Measurements from ENCODE around the gene TMC1.
"Not testable (repeated sequence)": the region's sequence is repeated elsewhere in the genome, so short reads cannot be mapped to it uniquely, and the experiment has no call there.

The TMC1 gene

DNA sequence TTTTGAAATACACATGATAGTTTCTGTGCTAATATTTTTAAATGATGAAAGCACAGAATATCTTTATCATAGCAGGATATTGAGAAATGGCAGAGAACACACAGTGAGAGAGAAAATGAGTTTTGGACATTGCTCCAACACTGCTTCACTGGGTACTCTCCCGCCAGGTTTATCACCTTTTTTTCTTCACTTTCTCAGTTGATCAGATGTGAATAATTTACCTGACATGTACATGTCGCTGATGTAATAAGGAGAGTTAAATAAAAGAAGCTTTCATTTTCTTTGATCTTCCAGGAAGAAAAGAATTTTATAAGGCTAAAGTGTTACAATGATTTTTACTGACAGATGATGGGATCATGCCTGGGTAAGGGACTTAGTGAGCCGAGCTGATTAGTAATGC is 297.0 kb downstream of the TMC1 start:
- no peak for DNase-seq (ENCODE audit: low read depth in 2 of 2)

DNA sequence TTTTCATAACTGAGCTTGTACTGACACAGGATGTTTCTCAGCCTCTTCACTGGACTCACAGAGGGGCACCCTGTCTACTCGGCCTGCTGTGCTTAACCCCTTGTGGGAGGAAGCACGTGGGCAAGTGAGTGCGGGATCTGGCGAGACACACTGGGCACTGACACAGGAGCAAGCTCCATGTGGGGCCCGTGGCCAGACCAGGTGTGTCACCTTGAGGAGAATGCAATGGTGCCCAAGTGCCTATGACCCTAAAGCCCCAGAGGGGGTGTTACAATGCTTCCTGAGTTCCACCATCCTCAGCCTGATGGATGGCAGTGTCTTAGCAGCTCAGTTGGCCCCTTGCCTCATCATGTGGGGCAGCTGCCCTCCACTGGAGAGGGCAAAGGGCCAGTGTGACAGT is 302.6 kb downstream of the TMC1 start:
- no peak for DNase-seq (ENCODE audit: low read depth in 2 of 2)

DNA sequence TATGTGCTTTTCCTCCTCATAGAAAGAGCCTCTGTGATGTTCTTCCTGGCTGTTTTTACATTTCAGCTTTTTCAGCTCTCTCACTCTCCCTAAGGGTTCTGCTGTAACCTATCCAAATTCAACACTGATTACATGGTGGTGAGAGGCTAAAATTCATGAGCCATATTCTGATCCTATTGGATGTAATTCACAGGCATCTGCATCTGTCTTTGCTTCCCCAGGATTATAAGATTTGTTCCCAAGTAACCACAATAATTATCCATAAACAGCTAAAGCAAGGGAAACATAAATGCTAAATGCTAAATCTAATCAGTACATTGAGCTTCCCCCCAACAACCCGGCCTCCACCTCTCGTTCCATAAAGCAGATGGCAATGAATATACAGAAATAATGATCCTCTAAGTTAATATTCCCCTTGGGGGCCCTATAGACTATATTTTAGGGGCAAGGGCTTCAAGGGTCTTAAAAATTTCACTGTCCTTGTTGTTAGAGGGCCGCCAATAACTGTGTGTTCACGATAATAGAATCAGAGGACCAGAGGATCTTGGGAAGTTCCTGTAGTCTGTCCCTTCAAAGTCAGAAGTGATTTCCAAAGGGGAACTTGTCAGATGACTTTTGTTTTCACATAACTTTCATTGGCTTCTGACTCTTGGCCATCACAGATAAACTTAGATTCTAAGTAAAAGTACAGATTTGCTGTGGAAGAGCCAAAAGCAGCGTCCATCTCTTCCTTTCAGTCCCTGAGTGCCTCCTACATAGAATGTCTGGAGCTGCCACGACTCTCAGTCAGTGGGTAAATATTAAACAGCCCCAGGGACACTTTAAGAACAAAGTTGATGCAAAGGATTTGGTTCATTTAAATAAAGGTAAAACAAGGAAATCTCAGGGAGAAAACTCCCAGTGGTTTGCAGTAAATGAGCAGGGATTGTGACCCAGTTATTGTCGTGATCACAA is 305.9 kb downstream of the TMC1 start:
- DNase-seq (ENCODE audit: low read depth in 2 of 2): no peak

DNA sequence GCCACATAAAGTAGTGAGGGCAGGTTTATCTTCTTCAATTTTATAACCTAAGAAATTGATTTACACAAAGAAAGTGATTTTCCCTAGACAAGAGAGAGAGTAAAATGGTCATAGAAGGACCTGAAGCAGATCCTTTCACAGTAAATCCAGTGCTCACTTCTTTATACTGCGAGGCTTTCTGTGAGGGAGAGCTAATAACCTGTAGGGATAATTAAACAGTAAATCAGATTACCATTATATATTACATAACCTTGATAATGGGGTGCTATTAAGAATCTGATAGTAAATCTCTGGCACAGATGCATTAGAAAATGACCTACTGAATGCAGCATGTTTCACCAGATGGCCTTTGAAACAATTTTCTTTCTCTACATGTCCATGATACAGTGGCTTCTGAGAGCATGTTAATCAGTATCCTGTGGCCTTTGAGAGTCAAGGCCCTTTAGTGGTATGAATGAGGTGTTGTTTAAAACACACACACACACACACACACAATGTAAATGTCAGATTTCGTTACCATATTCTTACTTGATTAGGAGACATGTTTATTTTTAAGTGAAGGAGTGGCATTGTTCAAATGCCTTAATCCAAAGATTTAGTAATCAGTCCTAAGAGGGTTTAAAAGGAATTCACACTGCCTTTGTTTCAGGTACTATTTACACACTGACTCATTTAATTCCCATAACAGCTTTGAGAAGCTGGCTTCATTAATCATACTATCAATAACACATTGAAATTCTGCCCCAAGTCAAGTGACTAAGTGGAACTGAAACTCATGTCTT is 306.7 kb downstream of the TMC1 start:
- no peak for DNase-seq (ENCODE audit: low read depth in 2 of 2)

DNA sequence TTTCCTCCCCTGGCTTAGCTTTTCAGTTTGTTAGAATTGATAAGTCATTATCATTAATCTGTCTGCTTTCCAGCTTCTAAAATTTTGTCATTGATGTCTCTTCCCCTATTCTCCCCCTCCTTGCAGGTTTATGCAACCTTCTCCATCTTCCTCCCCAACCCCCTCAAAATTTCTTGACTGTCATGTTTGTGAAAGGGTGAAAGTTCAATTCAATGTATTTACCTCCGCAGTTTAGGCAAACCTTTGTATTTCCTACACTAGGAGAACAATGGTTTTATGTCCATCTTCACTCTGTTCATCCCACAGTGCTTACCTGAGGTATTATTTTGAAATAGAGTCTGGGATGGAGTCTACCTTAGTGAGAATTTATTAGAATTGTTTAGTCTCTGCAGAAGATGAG is 313.6 kb downstream of the TMC1 start:
- no peak for DNase-seq (ENCODE audit: low read depth in 2 of 2)

DNA sequence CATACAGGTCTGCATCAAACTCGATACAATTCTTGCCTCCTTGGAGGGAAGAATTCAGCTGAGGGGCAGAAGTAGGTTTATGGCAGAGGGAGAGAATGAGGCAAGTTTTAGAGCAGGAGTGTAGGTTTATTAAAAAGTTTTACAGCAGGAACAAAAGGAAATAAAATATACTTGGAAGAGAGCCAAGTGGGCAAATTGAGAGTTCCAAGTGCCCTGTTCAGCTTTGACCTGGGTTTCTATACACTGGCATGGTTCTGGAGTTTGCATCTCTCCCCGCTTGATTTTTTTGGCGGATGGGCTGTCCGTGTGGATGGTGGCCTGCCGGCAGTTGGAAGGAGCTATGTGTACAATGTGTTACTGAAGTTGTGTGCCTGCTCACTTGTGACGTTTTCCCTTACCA is 315.4 kb downstream of the TMC1 start:
- no peak for DNase-seq (ENCODE audit: low read depth in 2 of 2)

DNA sequence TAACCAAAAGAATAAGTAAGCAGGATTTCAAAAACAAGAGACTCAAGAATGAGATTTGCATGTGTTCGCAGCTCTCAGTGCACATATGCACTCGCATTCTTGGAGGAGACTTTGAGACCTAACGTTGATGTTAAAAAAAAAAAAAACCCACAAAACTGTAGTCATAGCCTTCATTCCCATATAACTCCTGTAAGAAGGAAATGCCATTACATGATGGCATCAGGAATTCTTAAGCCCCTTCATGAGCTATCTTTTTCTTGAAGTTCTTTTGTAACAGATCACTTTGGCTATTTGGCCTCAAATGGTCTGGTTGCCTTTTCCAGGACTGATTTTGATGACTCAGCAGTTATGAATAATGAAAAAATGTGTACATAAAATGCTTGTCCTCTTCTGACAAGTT is 317.7 kb downstream of the TMC1 start:
- DNase-seq (ENCODE audit: low read depth in 2 of 2): no peak

DNA sequence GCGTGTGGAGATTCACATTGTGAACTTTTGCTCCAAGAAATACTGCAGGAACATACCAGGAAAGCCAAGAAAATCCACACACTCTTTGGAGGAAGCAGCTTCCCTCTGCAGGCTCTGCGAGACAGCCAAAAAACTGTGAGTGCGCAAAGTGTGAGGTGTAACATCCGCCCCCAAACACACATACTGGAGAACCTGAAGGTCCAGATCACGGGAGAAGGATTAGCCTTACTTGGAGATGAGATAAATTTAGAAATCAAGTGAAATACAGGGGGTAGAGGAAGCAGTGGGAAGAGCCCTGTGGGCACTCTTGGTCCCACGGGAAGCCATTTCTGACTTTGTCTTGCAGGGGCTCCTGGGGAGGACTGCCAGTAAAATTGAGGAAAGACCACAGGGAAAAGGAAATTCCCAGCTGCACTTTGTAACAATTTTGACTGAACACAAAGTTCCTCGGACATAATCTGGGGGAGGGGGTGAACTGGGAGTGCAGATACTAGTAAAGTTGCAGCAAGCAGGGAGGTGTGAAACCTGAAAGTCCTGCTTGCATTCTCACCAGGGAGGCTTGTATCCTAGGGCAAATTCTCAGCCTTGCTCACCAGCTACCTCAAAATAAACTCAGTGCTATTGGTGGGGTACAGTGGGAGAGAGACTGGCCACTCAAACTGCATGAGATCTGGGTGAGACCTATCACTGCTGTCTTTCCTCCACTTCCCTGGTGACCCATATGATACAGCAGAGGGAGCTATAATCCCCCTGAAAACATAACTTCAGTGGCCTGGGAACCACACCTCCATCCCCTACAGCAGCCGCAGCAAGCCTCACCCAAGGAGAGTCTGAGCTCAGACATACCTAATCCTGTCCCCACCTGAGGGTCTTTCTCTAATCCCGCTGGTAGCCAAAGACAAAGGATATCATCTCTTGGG is 322.4 kb downstream of the TMC1 start:
- no peak for DNase-seq (ENCODE audit: low read depth in 2 of 2)

DNA sequence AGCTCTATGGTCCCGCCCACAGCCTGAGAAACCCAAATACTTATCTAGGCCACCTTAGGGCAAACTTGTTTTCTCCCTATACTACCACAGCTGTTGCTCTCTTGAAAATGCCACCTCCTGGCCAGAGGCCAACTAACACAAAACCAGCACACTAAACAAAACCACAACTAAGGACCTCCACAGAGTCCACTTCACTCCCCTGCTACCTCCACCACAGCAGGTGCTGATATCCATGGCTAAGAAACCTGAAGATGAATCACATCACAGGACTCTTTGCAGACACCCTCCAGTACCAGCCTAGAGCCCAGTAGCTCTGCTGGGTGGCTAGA is 323.0 kb downstream of the TMC1 start:
- DNase-seq (ENCODE audit: low read depth in 2 of 2): no peak

DNA sequence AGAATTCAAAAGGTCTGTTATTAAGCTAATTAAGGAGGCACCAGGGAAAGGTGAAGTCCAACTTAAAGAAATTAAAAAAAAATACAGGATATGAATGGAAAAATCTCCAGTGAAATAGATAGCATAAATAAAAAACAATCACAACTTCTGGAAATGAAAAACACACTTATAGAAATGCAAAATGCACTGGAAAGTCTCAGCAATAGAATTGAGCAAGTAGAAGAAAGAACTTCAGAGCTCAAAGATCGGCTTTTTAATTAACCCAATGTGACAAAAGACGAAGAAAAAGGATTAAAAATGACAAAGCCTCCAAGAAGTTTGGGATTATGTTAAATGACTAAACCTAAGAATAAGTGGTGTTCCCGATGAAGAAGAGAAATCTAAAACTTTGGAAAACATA is 323.6 kb downstream of the TMC1 start:
- DNase-seq (ENCODE audit: low read depth in 2 of 2): not testable (repeated sequence)

DNA sequence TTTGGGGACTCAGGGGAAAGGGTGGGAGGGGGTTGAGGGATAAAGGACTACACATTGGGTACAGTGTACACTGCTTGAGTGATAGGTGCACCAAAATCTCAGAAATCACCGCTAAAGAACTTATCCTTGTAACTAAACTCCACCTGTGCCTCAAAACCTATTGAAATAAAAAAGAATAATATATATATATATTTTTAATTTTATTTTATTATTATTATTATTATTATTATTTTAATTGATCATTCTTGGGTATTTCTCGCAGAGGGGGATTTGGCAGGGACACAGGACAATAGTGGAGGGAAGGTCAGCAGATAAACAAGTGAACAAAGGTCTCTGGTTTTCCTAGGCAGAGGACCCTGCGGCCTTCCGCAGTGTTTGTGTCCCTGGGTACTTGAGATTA is 328.8 kb downstream of the TMC1 start:
- not testable (repeated sequence) for DNase-seq (ENCODE audit: low read depth in 2 of 2)

DNA sequence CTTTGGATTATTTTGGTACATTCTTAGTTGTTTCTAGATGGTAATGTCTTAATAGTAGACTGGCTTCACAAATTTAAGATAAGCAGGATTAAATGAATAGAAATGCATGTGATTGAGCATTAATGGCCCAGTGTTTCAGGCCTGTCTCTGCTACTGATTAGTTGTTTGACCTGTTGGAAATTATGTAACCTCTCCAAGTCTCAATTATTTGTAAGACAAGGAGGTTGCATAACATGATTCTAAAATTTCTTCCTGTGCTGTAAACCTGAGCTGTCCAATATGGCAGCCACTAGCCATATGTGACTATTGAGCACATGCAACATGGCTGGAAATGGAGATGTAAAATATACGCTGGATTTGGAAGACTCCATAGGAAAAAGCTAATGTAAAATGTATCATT is 333.9 kb downstream of the TMC1 start:
- no peak for DNase-seq (ENCODE audit: low read depth in 2 of 2)

DNA sequence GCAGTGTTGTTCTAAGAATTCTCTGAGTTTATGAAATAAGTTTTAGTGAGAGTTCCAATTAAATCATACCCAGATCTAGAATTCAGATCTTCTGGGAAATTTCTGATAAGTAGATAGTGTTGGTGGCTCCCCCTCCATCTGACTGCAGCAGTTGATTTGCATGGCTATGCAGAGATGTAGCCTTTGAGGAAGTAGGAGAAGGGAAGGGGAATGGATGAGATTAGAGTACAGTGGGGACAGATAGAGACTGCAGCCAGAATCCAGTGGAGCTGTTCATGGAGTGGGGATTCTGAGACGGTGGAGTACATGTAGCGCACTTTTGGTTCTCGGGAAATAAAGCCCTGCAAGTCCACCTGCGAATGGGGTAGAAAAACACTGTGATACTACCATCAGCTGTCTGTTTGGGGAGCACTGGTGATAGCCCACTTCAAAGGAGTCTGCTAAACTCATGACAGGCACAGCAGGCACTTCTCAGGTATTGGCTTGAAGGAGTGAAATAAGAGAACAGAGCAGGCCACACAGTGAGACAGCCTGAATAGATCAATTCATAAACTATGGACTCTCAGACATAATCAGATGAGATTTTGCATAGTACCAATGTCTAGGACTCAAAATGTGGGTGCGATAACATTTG is 334.6 kb downstream of the TMC1 start:
- no peak for DNase-seq (ENCODE audit: low read depth in 2 of 2)

DNA sequence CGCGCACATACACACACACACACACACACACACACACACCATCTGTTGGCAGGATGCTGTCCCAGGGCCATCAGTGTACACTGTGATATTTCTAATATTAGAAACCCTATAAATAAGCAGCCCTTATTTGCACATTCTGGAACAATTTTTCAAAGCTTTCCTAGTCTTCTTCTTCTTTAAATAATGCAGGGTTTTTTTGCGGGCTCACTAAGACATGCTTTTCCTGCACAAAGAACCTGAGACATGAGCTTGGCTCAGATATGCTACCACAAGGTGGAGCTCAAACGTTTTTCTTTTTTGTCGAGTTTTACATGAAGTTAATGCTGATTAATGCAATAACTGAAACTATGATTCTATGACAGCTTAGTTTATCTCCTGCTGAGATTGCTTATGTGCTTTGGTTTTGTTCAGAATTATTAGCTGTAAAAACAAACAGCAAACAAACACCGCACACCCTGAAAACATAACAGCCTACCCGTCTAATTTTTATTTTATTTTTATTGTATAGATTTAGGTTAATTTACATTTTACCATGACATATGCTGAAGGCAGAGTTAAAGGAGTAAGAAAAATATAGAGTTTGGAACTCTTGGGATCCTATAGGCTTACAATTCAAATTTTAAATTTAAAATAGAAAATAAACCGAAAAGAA is 335.7 kb downstream of the TMC1 start:
- no peak for DNase-seq (ENCODE audit: low read depth in 2 of 2)

DNA sequence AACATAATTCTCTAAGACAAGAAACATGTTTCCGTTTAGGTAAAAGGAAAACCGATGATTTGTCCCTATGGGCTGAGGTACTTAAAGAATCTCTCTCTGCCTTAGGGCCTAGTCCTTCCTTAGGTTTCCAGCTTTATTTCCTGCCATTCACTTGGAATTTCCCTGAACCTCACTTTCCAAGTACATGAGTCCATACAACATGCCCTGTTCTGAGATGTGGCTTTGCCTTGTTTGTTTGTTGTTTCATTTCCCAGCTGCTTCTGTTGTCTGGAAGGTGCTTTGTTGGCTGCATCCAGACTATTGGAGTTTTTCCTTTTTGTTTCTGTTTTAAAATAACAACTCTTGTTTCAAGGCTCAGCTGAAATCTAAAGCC is 336.2 kb downstream of the TMC1 start:
- DNase-seq (ENCODE audit: low read depth in 2 of 2): no peak

DNA sequence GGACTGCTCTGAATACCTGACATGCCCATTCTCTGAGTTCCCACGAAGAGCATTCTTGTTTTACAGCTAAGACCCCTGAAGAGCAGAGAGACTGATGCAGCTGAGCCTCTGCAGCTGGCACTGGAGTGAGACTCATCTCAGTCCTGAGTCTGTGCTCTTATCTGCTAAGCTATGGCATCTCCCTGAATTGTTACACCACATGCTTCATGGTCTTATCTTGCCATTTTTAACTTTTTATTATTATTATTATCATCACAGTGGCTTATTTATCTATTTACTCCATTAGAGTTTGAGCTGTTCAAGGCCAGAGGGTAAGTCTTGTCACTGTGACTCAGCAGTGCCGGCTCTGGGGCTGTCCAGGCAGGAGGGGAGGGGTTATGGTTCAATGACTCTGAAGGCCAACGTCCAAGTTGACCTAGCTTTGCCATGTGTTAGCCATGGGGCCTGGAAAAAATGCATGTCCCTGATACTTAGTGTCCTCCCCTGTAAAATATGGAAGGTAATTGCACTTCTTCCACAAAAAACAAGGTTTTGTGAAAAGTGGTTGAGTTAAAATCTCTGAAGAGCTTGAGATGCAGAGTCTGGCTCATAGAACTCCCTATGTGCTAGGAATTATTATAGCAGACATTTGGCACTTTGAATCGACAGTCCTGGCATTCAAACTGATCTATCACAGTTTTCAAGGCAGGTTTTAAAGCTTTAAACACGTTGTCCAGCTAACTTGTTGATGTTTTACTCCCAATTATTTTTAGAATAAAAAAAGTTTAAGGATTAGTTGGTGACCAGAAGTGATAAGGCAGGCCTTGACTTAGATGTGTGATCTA is 336.9 kb downstream of the TMC1 start:
- no peak for DNase-seq (ENCODE audit: low read depth in 2 of 2)

DNA sequence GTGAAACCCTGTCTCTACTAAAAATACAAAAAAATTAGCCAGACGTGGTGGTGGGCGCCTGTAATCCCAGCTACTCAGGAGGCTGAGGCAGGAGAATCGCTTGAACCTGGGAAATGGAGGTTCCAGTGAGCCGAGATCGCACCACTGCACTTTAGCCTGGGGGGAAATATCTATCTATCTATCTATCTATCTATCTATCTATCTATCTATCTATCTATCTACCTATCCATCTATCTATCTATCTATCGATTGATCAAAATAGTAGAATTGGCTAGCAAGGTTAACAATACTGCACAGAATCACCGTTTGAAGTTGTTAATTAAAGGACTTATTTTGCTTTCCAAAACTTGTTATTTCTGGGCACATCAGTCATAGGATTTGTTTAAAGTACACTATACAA is 341.4 kb downstream of the TMC1 start:
- not testable (repeated sequence) for DNase-seq (ENCODE audit: low read depth in 2 of 2)

DNA sequence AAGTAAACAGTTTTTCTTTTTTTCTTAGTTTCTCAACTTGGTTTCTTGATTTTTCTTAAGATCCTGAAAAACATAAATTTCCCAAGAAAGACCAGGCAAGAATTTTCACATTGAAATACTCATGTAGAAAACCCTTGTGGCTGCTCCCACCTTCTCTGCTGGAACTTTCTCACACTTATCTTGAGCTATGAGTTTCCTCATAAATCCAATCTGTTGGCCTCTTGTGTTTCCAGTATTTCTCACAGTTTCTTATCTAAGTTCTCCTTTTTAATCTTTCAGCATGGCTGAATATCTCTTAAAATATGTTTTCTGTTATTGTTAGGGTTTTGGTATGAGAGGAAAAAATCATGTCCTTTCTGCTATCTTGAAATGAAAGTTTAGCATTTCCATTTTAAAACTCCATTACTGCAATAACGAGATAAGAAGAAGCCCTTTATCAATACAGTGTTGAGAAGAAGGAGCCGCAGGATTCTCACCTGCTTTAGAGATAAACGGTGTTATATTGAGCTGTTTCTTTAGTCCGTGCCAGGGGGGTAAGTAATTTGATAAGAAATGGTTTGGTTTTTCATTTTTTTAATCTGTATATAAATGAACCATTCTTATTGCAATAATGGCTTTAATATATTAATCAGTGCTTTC is 342.2 kb downstream of the TMC1 start:
- no peak for DNase-seq (ENCODE audit: low read depth in 2 of 2)

DNA sequence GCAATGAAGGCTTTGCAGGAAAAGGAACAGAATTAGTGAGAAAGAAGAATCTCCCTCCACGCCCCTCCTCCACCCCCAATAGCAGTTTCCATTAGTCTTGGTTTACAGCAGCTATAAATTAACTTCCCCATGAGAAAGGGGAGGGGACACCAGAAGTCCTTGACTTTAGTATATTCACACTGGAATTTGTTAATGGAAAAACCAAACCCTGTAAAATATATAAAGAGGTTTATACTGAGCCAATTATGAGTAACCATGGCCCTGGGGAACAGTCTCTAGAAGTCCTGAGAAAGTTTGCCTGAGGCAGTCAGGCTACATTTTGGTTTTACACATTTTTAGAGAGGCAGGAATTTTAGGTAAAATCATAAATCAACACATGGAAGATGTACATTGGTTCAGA is 342.9 kb downstream of the TMC1 start:
- DNase-seq (ENCODE audit: low read depth in 2 of 2): no peak

DNA sequence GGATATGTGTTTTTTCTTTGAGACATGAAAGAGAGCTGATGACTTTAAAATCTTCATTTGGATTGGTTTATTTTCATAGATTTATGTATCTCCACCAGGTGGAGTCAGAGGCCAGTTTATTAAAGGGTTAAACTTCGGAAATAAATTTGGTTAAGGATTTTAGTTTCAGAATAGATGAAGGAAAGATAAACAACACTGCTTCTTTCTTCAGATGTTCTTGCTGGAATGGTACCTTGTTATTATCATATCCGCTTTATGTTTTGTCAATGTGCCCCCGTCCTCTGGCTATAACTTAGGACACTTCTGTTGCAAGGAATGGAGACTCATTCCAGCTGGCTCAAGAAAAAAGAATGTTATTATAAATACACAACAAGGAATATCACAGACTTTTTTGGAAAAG is 350.3 kb downstream of the TMC1 start:
- DNase-seq (ENCODE audit: low read depth in 2 of 2): no peak

Data from stimulated activated CD8-positive, alpha-beta memory T cell treated with anti-CD3 and anti-CD28 coated beads, Interleukin-2, amount 100 ng/mL, for 48 hours (primary cell).